ENCODE results near the gene REG4.
"Not testable (repeated sequence)": the region's sequence is repeated elsewhere in the genome, so short reads cannot be mapped to it uniquely, and the experiment has no call there.

The REG4 gene

DNA sequence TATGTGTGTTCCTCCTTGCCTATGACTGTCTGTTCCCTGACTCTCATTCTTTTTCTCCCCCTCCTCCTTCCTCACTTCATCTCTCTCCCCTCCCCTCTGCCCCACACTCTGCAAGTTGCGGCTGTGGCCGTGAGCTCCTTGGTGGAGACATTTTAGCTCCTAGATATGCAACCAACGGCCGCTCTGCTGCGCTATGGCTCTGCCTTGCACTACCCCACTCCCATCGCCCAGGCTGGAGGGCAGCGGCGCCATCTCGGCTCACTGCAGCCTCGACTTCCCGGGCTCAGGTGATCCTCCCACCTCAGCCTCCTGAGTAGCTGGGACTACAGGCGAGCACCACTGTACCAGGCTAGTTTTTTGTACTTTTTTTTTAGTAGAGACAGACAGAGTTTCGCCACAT lies 5.5 kb downstream of the REG4 start:
- no peak for FAIRE-seq

DNA sequence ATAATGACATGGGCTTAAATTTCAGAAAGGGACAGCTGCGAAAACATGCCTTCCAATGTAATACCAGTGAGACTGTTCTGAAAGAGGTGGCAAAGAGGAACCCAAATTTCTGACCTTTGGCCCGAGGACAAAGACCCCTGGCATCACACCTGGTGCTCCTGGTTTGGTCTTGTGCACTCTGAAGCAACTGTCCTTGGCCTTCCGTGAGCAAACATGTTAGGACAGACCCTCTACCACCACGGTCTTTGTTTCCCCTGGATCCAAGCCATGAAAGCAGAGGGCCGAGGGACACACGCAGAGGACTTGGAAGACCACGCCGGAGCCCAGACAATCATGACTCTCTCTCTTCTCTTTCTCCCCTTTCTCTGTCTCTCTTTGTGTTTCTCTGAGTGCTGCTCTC lies 6.0 kb downstream of the REG4 start:
- FAIRE-seq = no peak

DNA sequence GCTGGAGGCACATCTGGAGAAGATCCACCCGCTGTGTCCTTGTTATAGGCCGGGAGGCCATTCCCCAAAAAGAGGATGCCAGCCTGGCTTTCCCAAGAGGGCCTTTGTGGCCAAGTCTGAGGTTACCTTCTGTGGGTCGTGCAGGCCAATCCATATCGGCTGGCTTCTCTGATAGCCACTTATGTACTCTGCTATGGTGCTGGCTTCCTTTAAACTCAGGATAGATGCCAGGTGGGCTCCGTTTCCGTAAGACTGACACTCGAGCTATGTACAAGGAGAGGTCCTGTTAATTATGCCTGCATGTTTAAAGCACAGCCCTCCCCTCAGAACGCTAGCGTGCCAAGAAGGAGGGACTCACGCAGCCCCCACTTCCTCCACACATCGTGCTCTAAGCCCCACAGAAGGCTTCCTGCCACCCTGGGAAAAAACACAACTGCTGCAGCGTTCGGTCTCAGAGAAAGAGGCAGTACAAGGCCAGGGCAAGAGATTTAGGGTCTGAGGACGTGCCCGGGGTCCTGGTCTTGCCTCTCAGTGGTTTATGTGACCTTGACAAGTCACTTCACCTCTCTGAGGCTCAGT lies 11.6 kb downstream of the REG4 start:
- FAIRE-seq = no peak

DNA sequence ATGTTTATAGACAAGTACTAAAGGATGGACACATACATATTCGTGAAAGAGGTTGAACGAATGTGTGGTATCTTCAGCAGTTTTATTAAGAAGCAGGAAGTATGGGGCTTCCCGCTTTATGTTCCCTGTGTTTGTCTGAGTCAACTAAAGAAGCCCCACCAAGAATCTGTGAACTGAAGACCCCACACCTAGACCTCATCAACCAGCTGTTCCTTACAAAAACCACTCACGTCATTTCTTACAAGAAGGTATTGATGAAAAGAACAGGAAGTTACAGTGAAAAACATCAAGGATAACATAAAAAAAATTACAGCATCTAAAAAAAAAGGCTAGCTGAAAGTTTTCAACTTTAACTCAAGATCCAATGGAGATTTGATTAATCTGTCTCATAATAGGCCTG lies 12.3 kb downstream of the REG4 start:
- FAIRE-seq = no peak

DNA sequence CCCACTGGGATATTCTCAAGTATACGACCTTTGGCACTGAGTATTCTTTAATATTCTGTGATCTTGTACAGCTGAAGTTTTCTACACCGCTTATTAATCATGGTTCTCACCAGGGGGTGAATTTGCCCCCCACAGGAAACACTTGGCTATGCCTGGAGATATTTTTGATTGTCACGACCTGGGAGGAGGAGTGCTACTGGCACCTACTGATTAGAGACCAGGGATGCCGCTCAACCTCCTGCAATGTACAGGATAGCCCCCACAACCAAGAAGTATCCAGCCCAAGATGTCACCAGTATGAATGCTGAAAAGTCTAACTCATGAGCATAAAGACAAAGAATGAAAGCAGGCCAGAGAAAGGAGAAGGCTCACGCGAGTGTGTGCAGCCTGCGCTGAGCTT lies 13.7 kb downstream of the REG4 start:
- FAIRE-seq = no peak

DNA sequence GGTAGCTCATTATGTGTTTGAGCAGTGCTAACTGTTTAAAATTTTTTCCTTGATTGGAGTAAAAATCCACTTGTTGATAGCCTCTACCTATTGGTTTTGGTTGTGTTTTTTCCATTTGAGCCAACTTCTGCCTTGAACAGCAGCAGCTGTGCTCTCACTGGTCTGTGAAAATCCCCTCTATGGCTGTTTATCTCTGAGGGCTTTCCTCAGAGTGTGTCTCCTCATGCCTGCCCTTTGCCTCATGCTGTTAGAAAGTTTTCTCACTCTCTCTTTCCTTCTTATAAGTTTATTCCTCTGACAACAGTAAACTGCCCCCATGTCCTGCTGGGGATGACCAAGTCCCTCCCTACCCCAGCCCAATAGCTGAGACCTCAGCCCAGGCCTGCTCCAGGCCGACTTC lies 14.1 kb downstream of the REG4 start:
- FAIRE-seq = no peak

DNA sequence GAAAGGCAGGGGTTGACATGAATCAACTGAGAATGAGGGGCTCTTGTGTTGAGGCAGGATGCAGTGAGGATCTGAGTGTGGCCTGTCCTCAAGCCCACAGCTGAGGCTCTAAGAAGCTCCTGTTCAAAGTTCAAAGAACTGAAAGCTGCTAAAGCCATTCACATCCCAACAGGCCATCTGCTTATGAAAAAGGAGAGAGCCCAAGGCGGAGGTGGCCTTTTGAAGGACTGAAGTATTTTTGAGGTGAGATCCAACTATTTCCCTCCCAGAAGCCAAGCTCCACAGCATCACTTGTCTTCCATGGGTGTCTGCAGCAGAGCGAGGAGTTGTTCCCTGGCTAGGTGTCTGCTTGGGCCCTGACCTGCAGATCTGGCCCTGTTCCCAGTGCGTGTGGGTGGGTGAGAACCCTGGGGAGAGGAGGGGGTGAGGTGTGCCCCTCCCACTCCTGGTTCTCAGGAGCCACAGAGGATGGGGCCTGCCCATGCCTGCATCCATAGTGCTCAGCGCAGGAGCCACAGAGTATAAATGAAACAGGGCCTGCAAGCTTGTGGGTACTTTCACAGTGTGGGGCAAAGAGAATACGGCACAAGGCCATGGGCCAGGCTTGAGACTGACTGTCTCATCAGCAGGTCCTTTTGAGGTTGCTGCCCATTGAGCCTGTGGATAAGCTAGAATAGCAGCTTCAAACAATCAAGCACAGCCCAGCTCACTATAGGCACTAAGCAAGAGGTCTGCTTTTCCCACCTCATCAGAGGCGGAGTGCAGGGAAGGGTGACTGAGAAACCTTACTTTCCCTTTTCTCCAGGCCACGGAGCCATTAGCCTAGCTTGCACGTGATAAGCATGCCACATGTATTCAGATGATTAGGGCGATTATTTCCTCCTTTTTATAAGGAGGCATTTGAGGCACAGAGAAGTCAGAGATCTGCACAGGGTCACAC lies 15.7 kb downstream of the REG4 start:
- FAIRE-seq = no peak

DNA sequence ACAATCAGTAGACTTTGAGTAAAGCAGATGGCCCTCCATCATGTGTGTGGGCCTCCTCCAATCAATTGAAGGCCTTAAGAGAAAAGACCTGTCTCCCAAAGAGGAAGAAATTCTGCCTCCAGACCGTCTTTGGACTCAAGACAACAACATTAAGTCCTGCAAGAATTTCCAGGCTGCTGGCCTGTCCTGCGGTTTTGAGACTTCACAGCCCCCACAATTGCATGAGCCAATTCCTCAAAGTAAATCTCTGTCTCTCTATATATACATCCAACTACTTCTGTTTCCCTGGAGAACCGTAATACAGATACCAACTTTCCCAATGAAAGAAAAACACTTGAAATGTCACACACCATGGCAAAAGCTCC lies 16.4 kb downstream of the REG4 start:
- no peak for FAIRE-seq

DNA sequence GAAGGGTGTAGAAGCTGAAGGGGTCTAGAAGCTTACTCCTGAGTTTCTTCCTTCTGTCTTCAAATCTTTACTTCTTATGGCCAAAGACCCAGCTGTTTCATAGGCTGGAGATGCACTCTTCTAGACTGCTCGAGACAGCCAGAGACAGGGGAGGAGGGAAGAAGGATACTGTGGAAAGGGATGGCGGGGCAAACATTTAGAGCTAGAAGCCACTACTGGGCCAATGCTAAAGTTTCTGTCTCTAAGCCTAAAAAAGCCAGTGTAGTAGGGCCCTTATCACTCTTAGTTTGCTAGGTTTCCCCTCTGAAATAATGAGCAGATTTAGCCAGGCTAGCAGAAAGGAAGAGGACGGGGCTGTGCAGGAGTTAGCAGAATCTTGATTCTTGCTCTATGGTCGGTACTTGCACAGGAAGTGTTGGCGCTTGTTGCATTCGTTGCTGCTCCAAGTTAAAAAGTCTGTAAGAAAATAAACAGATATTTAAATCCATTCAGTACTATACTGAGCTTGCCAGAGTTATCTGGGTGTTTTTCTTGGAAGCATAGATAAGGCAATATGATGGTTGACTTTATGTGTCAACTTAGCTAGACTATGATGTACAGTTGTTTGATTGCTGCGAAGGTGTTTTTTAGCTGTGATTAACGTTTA lies 16.9 kb downstream of the REG4 start:
- FAIRE-seq = no peak

DNA sequence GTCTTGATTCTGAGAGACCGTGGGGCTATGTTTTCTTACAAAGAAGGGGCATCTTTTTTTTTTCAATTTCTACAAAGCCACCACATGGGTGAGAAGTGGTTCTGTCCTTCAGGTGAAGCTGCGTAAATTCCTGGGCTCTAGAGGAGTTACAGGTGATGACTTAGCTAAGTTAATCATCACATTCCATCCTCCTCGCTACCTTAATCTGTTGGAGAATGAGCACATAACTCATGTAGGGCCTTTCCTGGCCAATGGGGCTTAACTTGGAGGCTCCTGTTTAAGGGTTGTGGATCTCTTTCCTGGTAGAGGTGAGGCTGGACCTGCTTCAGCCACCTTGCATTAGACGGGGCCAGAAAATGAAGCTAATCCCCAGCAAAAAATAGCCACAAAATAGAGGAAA lies 19.9 kb downstream of the REG4 start:
- no peak for FAIRE-seq

DNA sequence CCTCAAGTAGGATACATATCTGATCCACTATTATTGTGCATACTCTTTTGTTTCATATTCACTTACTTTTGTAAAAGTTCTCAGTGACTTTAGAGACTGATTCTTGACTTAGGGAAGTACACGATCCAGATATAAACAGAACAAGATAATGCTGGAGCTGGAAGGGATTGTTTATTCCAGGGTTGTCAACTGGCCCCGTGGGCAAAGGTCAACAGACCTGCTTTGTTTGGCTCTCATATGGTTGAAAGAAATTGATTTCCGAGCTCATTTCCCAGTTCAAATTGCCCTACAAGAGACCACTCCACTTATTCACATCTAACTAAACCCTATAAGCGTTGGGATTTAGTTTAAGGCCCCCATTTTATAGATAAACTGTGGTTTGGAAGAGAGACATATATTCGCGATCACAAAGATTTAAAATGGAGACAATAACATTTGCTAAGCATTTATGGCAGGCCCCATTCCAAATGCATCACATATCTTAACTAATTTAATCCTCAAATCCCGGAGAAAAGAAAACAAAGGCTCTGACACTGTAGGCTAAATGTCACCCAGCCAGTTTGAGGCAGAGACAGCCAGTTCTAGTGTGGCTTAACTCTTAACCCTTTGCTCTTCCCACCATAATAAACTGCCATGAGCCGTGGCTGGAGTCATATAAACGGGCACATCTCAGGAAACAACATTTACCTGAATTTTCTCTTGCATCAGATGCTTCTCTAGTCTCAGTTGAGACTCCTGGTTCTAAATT lies 20.6 kb downstream of the REG4 start:
- FAIRE-seq = no peak

DNA sequence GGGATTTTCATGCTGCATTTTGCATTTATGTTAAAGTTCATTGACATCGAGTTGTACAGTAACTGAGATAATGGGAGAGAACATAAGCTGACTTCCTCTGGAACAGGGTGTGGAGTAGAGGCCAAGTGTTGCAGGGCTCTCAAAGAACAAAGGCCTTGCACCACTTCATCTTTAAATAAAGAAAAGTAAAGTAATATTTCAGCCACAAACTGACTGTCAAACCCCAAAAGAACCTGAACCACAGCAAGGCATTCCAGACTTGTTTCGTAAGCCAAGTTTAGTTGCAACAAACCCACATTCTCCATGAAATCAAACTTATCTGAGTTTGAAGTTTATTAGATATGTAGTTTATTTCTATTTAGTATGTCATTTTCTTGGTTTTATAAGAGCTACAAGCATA lies 23.5 kb downstream of the REG4 start:
- FAIRE-seq = no peak

DNA sequence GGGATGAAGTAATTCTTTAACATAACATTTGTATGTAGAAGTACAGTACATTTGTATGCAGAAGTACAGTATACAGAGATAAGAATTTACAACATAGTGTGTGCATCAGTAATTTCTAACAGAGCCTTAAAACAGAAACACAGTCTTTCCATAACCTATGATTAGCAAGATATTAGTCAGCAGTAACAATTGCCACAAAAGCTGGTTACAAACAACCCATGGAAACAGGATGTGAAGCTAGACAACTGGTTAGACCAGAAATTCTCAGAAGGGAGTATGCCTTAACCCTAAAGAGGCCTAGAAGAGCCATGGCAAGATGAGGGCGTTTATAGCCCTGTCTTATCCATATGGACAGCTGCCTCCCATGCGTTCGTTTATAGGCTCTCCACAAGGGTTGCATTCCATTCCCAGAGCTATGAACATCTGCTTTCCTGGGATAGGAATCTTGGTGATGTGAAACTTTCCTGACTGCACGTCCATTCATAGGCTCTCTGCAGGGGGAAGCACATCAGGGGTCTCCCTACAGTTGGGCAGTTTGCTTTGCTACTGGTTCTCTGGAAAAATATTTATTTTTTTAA lies 24.7 kb downstream of the REG4 start:
- FAIRE-seq = not testable (repeated sequence)

DNA sequence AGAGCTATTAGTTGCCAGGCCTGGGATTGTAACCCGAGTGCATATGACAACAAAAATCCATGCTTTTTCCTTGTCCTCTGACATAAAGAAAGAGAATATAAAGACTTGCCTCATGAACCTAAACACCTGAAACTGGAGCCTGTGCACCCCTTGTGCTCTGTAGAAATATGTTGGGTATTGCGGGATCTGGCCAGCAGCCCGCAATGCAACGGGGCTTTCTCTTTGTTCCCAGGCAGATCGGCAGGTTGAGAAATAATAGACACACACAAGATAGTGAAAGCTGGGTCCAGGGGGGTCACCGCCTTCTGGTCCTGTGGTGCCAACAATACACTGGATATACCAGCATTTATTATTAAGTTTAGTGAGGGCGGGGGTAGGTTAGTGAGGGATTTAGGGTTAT lies 25.2 kb downstream of the REG4 start:
- FAIRE-seq = not testable (repeated sequence)

DNA sequence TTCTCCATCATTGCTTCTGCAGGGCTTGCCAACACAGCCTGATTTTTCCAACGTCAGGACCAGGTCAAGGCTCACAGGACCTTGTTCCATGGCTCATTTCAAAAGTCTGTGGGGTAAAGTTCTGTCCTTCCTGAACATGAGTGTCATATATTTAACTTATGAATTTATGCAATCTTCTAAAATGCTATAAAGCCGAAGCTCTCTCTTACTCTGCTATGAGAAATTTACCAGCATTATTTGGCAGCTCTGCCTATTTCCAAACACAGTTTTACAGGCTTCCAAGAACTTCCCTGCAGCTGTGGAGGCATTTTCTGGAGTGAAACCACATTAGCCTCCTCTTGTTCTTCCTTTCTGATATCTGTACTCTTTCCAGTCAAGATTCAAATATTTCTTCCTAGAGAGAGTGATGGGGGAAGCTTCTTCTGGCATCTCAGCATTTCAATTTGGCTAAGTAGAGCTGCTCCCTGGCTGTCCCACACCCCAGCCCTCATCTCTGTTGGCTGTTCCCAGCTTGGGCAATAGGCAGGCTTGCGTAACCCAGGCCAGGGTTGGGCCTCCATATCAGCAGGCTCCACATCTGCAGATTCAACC lies 27.0 kb downstream of the REG4 start:
- FAIRE-seq = no peak

DNA sequence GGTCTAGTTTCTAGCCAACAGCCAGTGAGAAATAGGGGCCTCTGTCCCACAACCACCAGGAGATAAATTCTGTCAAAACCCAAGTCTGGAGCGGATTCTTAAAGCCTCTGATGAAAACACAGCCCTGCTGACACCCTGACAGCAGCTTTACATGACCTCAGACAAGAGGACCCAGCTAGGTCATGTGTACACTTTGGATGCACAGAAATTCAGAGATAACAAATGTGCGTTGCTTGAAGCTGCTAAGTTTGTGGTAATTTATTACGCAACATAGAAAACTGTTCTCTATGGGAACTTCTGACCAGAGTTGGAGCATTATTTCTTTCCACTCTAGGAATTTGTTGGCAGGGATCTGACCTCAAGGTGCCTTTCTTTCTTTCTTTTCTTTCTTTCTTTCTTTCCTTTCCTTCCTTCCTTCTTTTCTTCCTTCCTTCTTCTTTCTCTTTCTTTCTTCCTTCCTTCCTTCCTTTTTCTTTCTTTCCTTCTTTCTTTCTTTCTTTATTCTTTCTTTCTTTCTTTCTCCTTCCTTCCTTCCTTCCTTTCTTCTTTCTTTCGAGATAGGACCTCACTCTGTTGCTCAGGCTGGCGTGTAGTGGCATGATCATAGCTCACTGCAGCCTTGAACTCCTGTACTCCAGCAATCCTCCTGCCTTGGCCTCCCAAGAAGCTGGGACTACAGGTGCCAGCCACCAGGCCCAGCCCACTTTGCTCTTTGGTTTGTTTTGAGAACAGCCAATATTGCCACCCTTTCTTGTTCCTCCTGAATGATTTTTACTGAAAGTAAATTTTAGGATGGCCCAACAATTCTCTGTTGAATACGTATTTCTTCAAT lies 27.7 kb downstream of the REG4 start:
- no peak for FAIRE-seq

DNA sequence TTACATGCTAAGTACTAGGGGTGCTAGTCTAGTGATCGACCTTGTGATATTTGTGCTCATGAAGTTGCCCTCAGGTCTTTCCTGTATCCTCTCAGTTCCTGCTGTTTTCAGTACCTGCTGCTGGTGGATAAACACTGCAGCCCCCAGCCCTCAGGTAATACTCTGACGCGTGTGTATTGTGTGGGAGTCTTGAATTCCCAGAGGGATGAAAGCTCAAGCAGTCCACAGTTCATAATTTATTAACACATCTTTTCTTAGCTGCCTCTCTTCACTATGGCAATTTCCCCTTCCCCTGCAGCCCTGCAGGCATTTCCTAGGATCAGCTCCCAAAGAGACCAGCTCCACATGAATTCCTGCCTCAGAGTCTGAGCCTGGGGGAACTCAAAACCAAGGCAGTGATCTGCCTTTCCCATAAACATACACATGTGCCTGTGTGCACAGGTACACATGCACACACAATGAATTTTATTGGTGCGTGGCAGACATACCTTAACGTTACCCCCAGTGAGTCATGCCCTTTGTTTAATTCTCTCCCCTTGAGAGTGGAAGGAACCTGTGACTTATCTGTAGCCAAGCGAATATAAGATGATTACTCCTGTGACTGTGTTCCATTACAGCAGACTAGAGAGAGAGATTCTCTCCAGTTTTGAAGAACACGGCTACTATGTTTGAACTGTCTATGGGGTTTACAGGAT lies 28.5 kb downstream of the REG4 start:
- FAIRE-seq = no peak

DNA sequence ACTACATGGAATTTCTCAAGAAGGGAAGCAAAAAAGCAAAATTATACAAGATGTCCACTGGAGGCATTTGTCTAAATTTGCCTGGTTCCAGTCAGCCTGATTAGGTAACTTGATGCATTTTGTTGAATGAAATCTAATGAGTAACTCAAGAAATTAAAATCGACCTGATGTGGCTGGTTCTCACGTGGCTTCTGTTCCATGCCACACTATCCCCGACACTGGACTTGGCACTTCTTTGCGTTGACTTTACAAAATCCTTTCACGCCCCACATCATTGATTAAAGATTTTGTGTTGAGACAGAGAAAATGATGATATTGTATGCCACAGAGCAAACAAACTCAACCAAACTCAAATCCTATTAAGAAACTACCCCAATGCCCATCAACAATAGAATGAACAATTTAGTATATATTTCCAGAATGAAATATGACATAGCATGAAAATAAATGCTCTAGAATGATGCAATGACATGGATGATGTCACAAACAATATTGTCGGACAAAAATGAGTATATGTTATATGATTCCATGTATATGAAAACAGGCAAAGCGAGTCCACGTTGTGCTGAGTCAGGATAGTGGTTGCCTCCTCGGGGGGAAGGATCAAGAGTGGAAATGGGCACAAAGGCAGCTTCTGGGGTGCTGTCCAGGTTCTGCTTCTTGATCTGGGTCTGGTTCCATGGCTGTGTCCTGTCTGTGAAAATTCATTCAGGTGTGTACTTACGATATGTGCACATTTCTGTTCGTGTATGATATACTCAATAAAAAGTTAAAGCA lies 29.6 kb downstream of the REG4 start:
- no peak for FAIRE-seq

DNA sequence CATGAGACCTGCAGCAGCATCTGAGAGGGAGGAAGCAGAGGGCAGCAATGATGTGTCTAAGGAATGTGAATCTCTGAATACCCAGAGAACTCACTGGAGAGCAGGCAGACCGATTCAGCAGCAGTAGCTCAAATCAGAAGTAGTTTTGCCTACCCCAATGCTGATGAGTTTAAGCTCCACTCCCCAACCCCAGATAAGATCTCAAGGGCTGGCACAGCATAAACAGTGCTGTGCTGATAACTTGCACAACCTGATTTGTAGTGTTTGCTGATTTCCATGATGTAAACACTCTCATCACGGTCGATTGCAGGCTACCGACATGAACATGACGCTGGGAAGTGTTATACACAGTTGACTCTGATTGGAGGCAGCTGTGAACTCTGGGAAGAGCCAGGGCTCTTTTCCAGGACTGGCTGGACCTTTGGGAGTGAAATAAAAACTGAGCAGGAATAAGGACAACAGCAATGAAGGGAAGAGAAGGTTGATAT lies 31.3 kb downstream of the REG4 start:
- FAIRE-seq = no peak

Data from TTC549 (cell line).